ENCODE measurements around the gene CHAMP1. TPM values are rescaled to one million over a fixed set of nuclear protein-coding genes. Genes with fewer than 3 reads are reported as not detected.

CHAMP1 gene
- total and polyA plus RNA-seq, 2 of the 8 experiments (the other 6 are each of a cell fraction or from before 2014, with no cell fraction given): 26.8 to 41.9 TPM

DNA sequence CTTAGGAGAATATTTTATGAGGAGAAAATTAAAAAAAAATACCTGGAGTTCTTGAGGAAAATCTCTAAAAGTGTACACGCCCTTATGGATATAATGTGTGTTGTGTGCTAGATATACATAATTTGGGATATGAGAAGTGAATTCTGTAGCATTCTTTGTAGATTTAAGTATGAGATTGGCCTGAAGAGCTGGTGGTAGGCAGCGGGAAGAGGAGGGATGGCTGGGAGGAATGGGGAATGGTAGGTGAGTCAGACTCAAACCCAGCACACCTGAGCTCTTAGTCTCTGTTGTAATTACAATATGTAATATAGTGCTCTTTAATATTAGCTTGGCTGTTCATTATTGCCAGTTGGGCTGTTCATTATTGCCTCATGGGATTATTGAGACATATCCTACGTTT lies 7.0 kb downstream of the CHAMP1 start:
- Histone ChIP-seq H3K27ac (ENCODE audit: low read depth, low read length) (no peak overlapping the region), H3K36me3 (ENCODE audit: control insufficient read depth in 2 of 4, insufficient read depth in 4 of 4, low read length in 3 of 4) (peaks cover 20 to 62% (median 41%) of the 10 kb centered on the region in 4 experiments), H3K4me2 (ENCODE audit: insufficient read depth in 1 of 2, low read depth in 2 of 2, low read length in 2 of 2) (no peak overlapping the region), H3K9ac (replicated peaks in 1 of 4; ENCODE audit: extremely low read depth in 1 of 4, low read depth in 3 of 4, low read length in 3 of 4) (no peak overlapping the region), H2BK5ac (ENCODE audit: low read depth, low read length) (no peak overlapping the region), H3K56ac (replicated peaks; ENCODE audit: insufficient read length, low read depth, low read length) (no peak overlapping the region), H2BK15ac (ENCODE audit: low read length) (no peak overlapping the region), H3K18ac (ENCODE audit: extremely low read depth, low read length) (no peak overlapping the region), H2BK20ac (ENCODE audit: low read length) (no peak overlapping the region), H3K23ac (ENCODE audit: insufficient read length) (no peak overlapping the region), H3K4me1 (replicated peaks in 1 of 4; ENCODE audit: control insufficient read depth in 3 of 4, insufficient read depth in 4 of 4, low read length in 3 of 4) (no peaks in the 10 kb centered on the region), H3K4ac (replicated peaks; ENCODE audit: insufficient read length, low read depth, low read length) (no peak overlapping the region), H4K91ac (replicated peaks; ENCODE audit: insufficient read length, low read length) (no peak overlapping the region), H3K27me3 (replicated peaks in 1 of 4; ENCODE audit: control insufficient read depth in 3 of 4, extremely low read depth in 1 of 4, insufficient read depth in 3 of 4, low read length in 3 of 4) (no peaks in the 10 kb centered on the region), H4K20me1 (replicated peaks in 1 of 2; ENCODE audit: control insufficient read depth in 1 of 2, insufficient read depth in 2 of 2, low read length in 2 of 2) (peaks cover 1 to 9% of the 10 kb centered on the region in 2 experiments), H2BK120ac (replicated peaks; ENCODE audit: low read depth, low read length) (no peak overlapping the region), H4K5ac (ENCODE audit: insufficient read length, low read depth, low read length) (no peak overlapping the region), H4K8ac (ENCODE audit: extremely low read depth, insufficient read depth, low read length) (no peak overlapping the region), H3K79me1 (ENCODE audit: low read depth, low read length) (peaks cover 2% of the 10 kb centered on the region; the same call in 1 of the 2 replicates), H2BK12ac (ENCODE audit: low read depth, low read length) (no peak overlapping the region), H3K9me3 (ENCODE audit: insufficient read depth in 2 of 2, low read depth in 1 of 2, low read length in 1 of 2) (no peaks in the 10 kb centered on the region), H3K23me2 (ENCODE audit: low read depth, low read length) (no peaks in the 10 kb centered on the region), H3K79me2 (ENCODE audit: control insufficient read depth in 1 of 2, insufficient read depth in 2 of 2, low read length in 2 of 2) (peaks cover 10 to 42% of the 10 kb centered on the region in 2 experiments), H2AFZ (ENCODE audit: low read length) (no peak overlapping the region), H3K14ac (ENCODE audit: insufficient read length) (no peak overlapping the region), H2AK5ac (ENCODE audit: low read depth, low read length) (no peak overlapping the region), H3K4me3 (ENCODE audit: extremely low read depth in 1 of 4, insufficient read depth in 2 of 4, low read depth in 3 of 4, low read length in 4 of 4) (no peak overlapping the region)
- ChIA-PET POLR2A (ENCODE audit: partially characterized antibody) (interaction anchor here (0.8 to 2.1 kb wide), 2 partner anchors 11 to 33 kb away, joined by 3 to 8 read pairs; no protein-coding TSS in a partner anchor), CTCF (ENCODE audit: partially characterized antibody) (no interaction called here)
- 97% methylated on average over 3 of the region's 3 CpGs; no CpG with 5 or more reads in 1 of the 2 experiments for WGBS, 2 experiments (ENCODE audit: extremely low coverage in 1 of 2, insufficient coverage in 1 of 2, insufficient read length in 1 of 2, insufficient replicate concordance in 2 of 2, low coverage in 1 of 2, low lambda C conversion rate in 2 of 2, missing lambda C conversion rate in 1 of 2)
- FAIRE-seq (no peak), DNase-seq (ENCODE audit: low read depth in 1 of 2, low spot score in 2 of 2) (no peak)
- no peak for TF ChIP-seq EP300 (IDR thresholded peaks at IDR 0.05; ENCODE audit: borderline replicate concordance in 1 of 2, low read depth in 2 of 2, low read length in 2 of 2)
- no peak for TF ChIP-seq NANOG (IDR thresholded peaks at IDR 0.05; ENCODE audit: insufficient read depth, low read depth, low read length, poor library complexity, severe bottlenecking)
- TF ChIP-seq EZH2 (IDR thresholded peaks at IDR 0.05; ENCODE audit: low read depth, low read length, severe bottlenecking): no peak
